Smooth muscle cell (in vitro differentiated cells): ENCODE measurements around the gene GALNT17. TPM values are rescaled to one million over a fixed set of nuclear protein-coding genes. Genes with fewer than 3 reads are reported as not detected.

Source experiments
- DNase-seq: peaks from one replicate; lab custom pipeline; 2025; ENCODE audit not compliant: unreplicated experiment; lab: John Stamatoyannopoulos, UW
- H2AFZ ChIP-seq: fragments of 200-600 bp; sonication (generic); 2 replicates; pipeline ENCODE4 v1.6.0; 2016; ENCODE audit warnings: antibody characterized with exemption, low read depth, mild to moderate bottlenecking
- H3F3A ChIP-seq: fragments of 200-600 bp; sonication (generic); 2 replicates; pipeline ENCODE4 v1.6.0; 2017; ENCODE audit warnings: antibody characterized with exemption, low read depth
- H3K27ac ChIP-seq: fragments of 200-600 bp; sonication (generic); 2 replicates; pipeline ENCODE4 v1.5.1; 2016; ENCODE audit warnings: low read depth, mild to moderate bottlenecking
- H3K27me3 ChIP-seq: fragments of 200-600 bp; sonication (generic); 2 replicates; pipeline ENCODE4 v1.6.1; 2016; ENCODE audit warnings: low read depth, mild to moderate bottlenecking
- H3K36me3 ChIP-seq: fragments of 200-600 bp; sonication (generic); 2 replicates; pipeline ENCODE4 v1.5.1; 2016; ENCODE audit warnings: low read depth
- H3K4me1 ChIP-seq: fragments of 200-600 bp; sonication (generic); 2 replicates; pipeline ENCODE4 v1.5.1; 2016; ENCODE audit warnings: low read depth
- H3K4me2 ChIP-seq: fragments of 200-600 bp; sonication (generic); 2 replicates; pipeline ENCODE4 v1.6.0; 2016; ENCODE audit warnings: mild to moderate bottlenecking
- H3K4me3 ChIP-seq: fragments of 200-600 bp; sonication (generic); 2 replicates; pipeline ENCODE4 v1.5.1; 2016; ENCODE audit warnings: mild to moderate bottlenecking
- H3K79me2 ChIP-seq: fragments of 200-600 bp; sonication (generic); 2 replicates; pipeline ENCODE4 v1.6.0; 2016; ENCODE audit warnings: low read depth, mild to moderate bottlenecking
- H3K9ac ChIP-seq: fragments of 200-600 bp; sonication (generic); 2 replicates; pipeline ENCODE4 v1.6.0; 2016; ENCODE audit warnings: low read depth
- H3K9me3 ChIP-seq: fragments of 200-600 bp; sonication (generic); replicated peaks from 2 replicates; pipeline ENCODE4 v1.5.1; 2016; ENCODE audit warnings: low read depth
- H4K20me1 ChIP-seq: fragments of 200-600 bp; sonication (generic); 2 replicates; pipeline ENCODE4 v1.6.0; 2016; ENCODE audit warnings: low read depth
- WGBS: methylation state at CpG from one replicate; pipeline ENCODE4 v1.1.7; 2016; ENCODE audit warnings: low lambda C conversion rate; 5-methylcytosine and 5-hydroxymethylcytosine counted together
- polyA plus RNA-seq: library from polyadenylated mRNA; unstranded; fragments of >200 nt; fragmentation: Nextera tagmentation; extraction: Ambion mirVana; gene quantifications from 2 replicates; pipeline ENCODE4 v1.2.1, GENCODE V29; 2016
- total RNA-seq: library from RNA; depleted of rRNA; stranded (reverse); fragments of >200 nt; gene quantifications from 2 replicates; pipeline ENCODE4 v1.2.3, GENCODE V29; 2014
- TF ChIP-seq, protein P1 (sequence below): fragments of 200-600 bp; sonication (generic); IDR thresholded peaks from 2 replicates; pipeline ENCODE4 v1.5.1; 2017; ENCODE audit warnings: borderline replicate concordance, mild to moderate bottlenecking, antibody characterized with exemption; ENCODE audit not compliant: insufficient read depth, poor library complexity, severe bottlenecking

GALNT17 gene
- total and polyA plus RNA-seq, 2 experiments from 2014 or later: 0.38 to 0.45 TPM

DNA sequence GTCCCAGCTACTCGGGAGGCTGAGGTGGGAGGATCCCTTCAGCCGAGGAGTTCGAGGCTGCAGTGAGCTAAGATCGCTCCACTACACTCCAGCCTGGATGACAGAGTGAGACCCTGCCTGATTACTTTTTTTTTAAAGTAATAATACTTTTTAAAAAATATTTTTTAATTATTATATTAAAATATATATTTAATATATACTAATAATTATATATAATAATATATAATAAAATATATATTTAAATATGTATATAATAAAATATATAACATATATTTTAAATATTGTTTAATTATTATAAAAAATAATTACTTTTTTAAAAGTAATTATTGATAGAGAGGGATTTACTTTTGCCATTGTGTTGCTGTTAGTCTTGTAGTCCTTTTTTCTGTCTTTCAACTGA lies 169.2 kb downstream of the GALNT17 start:
- H3K27ac ChIP-seq: no peak overlapping the region
- H3K27me3 ChIP-seq: no peaks in the 10 kb centered on the region
- H4K20me1 ChIP-seq: no peaks in the 10 kb centered on the region
- no peak overlapping the region for H3K4me2 ChIP-seq
- H3K9me3 ChIP-seq: no peaks in the 10 kb centered on the region
- H3K9ac ChIP-seq: no peak overlapping the region
- peaks cover 7% of the 10 kb centered on the region for H3F3A ChIP-seq
- H2AFZ ChIP-seq: no peak overlapping the region
- H3K4me1 ChIP-seq: peaks cover 12% of the 10 kb centered on the region
- H3K79me2 ChIP-seq: no peaks in the 10 kb centered on the region
- DNase-seq: no peak
- H3K4me3 ChIP-seq: no peak overlapping the region
- TF ChIP-seq, protein P1, sequence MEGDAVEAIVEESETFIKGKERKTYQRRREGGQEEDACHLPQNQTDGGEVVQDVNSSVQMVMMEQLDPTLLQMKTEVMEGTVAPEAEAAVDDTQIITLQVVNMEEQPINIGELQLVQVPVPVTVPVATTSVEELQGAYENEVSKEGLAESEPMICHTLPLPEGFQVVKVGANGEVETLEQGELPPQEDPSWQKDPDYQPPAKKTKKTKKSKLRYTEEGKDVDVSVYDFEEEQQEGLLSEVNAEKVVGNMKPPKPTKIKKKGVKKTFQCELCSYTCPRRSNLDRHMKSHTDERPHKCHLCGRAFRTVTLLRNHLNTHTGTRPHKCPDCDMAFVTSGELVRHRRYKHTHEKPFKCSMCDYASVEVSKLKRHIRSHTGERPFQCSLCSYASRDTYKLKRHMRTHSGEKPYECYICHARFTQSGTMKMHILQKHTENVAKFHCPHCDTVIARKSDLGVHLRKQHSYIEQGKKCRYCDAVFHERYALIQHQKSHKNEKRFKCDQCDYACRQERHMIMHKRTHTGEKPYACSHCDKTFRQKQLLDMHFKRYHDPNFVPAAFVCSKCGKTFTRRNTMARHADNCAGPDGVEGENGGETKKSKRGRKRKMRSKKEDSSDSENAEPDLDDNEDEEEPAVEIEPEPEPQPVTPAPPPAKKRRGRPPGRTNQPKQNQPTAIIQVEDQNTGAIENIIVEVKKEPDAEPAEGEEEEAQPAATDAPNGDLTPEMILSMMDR: no peak
- H3K36me3 ChIP-seq: no peaks in the 10 kb centered on the region
- WGBS: 93% methylated on average over 4 of the region's 4 CpGs

DNA sequence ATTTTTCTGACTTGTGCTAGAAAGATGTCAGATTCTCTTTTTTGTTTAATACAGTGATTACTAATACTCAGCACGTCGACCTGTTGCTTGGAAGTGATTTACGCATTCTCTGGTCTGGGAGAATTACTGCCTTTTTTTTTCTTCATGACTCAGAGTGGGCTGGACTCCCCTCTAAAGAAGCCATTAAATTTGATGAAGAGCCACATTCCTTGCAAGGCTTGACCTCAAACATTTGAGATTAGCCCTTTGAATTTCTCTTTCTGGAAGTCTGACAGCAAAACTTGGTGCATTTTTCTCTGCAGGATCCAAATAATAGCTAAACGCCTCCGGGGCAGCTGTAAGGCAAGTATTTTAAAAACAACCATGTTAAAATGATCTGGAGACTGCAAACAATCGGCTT lies 171.6 kb downstream of the GALNT17 start:
- H3K9me3 ChIP-seq: no peaks in the 10 kb centered on the region
- no peaks in the 10 kb centered on the region for H3K27me3 ChIP-seq
- H2AFZ ChIP-seq: no peak overlapping the region
- no peak overlapping the region for H3K4me3 ChIP-seq
- peaks cover 7% of the 10 kb centered on the region for H3F3A ChIP-seq
- no peaks in the 10 kb centered on the region for H4K20me1 ChIP-seq
- H3K4me2 ChIP-seq: peak overlapping the region; percentile 65
- no peaks in the 10 kb centered on the region for H3K79me2 ChIP-seq
- no peaks in the 10 kb centered on the region for H3K36me3 ChIP-seq
- 5% methylated on average over 6 of the region's 6 CpGs for WGBS
- no peak overlapping the region for H3K9ac ChIP-seq
- TF ChIP-seq, protein P1: no peak
- DNase-seq: no peak
- peaks cover 23% of the 10 kb centered on the region for H3K4me1 ChIP-seq
- H3K27ac ChIP-seq: peak overlapping the region; percentile 40

DNA sequence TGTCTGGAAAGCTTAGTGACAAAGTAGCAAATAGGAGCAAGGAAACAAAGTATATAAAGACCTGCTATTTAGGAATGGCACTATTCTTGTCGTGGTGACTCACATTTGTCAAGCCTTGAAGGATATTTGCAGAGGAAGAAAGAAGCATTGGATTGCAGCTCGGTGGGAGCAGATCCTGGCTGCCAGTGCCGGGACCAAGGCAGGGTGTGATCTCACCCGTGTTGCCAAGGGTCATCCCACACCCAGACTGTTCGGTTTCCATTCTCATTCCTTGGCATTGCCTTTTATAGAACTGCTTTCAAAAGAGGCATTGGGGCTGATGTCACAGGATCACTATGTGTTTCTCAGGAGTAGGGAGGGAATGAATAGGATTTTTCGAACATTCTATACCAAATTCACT lies 176.2 kb downstream of the GALNT17 start:
- Histone ChIP-seq H3K9me3 (no peaks in the 10 kb centered on the region), H4K20me1 (no peaks in the 10 kb centered on the region), H3K4me3 (no peak overlapping the region), H3K4me2 (peak overlapping the region; percentile 71), H3K36me3 (no peaks in the 10 kb centered on the region), H2AFZ (no peak overlapping the region), H3F3A (peaks cover 7% of the 10 kb centered on the region), H3K27me3 (no peaks in the 10 kb centered on the region), H3K4me1 (peaks cover 23% of the 10 kb centered on the region), H3K79me2 (no peaks in the 10 kb centered on the region), H3K9ac (no peak overlapping the region), H3K27ac (peak overlapping the region; percentile 1)
- TF ChIP-seq, protein P1: no peak
- DNase-seq: no peak
- WGBS: 31% methylated on average over 6 of the region's 6 CpGs

DNA sequence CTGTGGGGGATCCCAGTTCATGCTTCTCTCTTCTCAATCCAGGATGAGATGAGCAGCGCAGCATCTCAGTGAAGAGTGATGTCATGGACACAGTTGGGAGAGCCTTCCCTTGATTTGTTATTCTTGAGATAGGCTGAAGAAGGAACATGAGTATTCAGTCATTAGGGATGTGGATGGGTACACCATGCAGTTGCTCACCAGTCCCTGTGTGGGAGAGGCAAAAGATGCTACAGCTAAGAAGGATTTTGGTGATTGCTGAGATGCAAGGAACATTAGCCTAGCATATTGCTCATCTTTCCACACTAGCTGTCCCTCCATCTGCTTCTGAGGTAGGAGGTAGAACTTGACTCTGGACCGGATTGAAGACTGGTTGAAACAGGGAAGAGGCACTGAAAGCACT lies 179.6 kb downstream of the GALNT17 start:
- DNase-seq: no peak
- 67% methylated on average over 2 of the region's 2 CpGs for WGBS
- no peaks in the 10 kb centered on the region for H3K27me3 ChIP-seq

More for the DNA sequence above, 179.6 kb downstream of the GALNT17 start:
- H3K27ac ChIP-seq: no peak overlapping the region
- TF ChIP-seq, protein P1: no peak
- H3K36me3 ChIP-seq: no peaks in the 10 kb centered on the region
- no peaks in the 10 kb centered on the region for H4K20me1 ChIP-seq
- H3K4me3 ChIP-seq: no peak overlapping the region
- no peaks in the 10 kb centered on the region for H3K79me2 ChIP-seq
- no peaks in the 10 kb centered on the region for H3F3A ChIP-seq
- H2AFZ ChIP-seq: no peak overlapping the region
- H3K9me3 ChIP-seq: no peaks in the 10 kb centered on the region
- H3K4me2 ChIP-seq: no peak overlapping the region
- H3K4me1 ChIP-seq: peaks cover 21% of the 10 kb centered on the region
- no peak overlapping the region for H3K9ac ChIP-seq
